Endothelial cell (in vitro differentiated cells): ENCODE results near the gene AQP10. TPM values are rescaled to one million over a fixed set of nuclear protein-coding genes. Genes with fewer than 3 reads are reported as not detected.
"Not testable (repeated sequence)": the region's sequence is repeated elsewhere in the genome, so short reads cannot be mapped to it uniquely, and the experiment has no call there.

ENCODE experiments used
- DNase-seq: peaks from one replicate; pipeline ENCODE4 v3.0.0; 2021; ENCODE audit warnings: low spot score
- H3K27ac Mint-ChIP-seq: one replicate; pipeline ENCODE4 v1.8.0; 2021; ENCODE audit warnings: mixed read lengths, inconsistent platforms; ENCODE audit not compliant: unreplicated experiment
- H3K27me3 Mint-ChIP-seq: one replicate; pipeline ENCODE4 v1.8.0; 2021; ENCODE audit warnings: mild to moderate bottlenecking, moderate library complexity, mixed read lengths, inconsistent platforms; ENCODE audit not compliant: unreplicated experiment
- H3K36me3 Mint-ChIP-seq: one replicate; pipeline ENCODE4 v1.8.0; 2021; ENCODE audit warnings: mild to moderate bottlenecking, low read depth, mixed read lengths, inconsistent platforms; ENCODE audit not compliant: unreplicated experiment
- H3K4me1 Mint-ChIP-seq: one replicate; pipeline ENCODE4 v1.8.0; 2021; ENCODE audit warnings: mild to moderate bottlenecking, mixed read lengths, inconsistent platforms; ENCODE audit not compliant: unreplicated experiment
- H3K4me3 Mint-ChIP-seq: one replicate; pipeline ENCODE4 v1.8.0; 2021; ENCODE audit warnings: mild to moderate bottlenecking, mixed read lengths, inconsistent platforms; ENCODE audit not compliant: unreplicated experiment
- H3K9me3 Mint-ChIP-seq: one replicate; pipeline ENCODE4 v1.8.0; 2021; ENCODE audit warnings: mixed read lengths, inconsistent platforms; ENCODE audit not compliant: unreplicated experiment
- CTCF ChIP-seq: fragments of 200-600 bp; sonication (generic); IDR thresholded peaks from one replicate; pipeline ENCODE4 v1.5.0; 2021; ENCODE audit warnings: antibody characterized with exemption; ENCODE audit not compliant: unreplicated experiment
- long read RNA-seq: library from polyadenylated mRNA; unstranded; transcript quantifications from one replicate; pipeline ENCODE4 v2.0.0, GENCODE V29; 2020; ENCODE audit not compliant: unreplicated experiment
- total RNA-seq: library from RNA; stranded (reverse); fragmentation: NEBNext Ultra II Directional; extraction: Animal tissue kit (Norgen Biotek cat#: 25700); gene quantifications from one replicate; pipeline ENCODE4 v1.2.1, GENCODE V29; 2021; ENCODE audit not compliant: unreplicated experiment

The AQP10 gene
- total RNA-seq: not detected
- long read RNA-seq: 0 reads

GRCh38 chr1:154320882-154321608 lies at the start of gene AQP10:
AQP10 (plus strand) TSS chr1:154321093; CDS start chr1:154321156, 63 bp downstream.
- peaks cover 9% of the 10 kb centered on the region for H3K36me3 Mint-ChIP-seq
- H3K27ac Mint-ChIP-seq: peak within 1 kb of the TSS; percentile 52
- peaks cover 15% of the 10 kb centered on the region for H3K4me1 Mint-ChIP-seq
- DNase-seq: no peak
- H3K9me3 Mint-ChIP-seq: no peaks in the 10 kb centered on the region
- peaks cover 8% of the 10 kb centered on the region for H3K27me3 Mint-ChIP-seq
- peak within 1 kb of the TSS; percentile 79 for H3K4me3 Mint-ChIP-seq
- TF ChIP-seq CTCF: no peak

GRCh38 chr1:154272217-154272998 lies 48.5 kb upstream of the AQP10 start, which contains the start of gene HAX1:
HAX1 (plus strand) TSS chr1:154272629; CDS start chr1:154272724, 95 bp downstream.
- Mint-ChIP-seq H3K27ac (peak within 1 kb of the TSS; percentile 84), H3K27me3 (peaks cover 2% of the 10 kb centered on the region), H3K9me3 (no peaks in the 10 kb centered on the region), H3K4me1 (peaks cover 37% of the 10 kb centered on the region), H3K4me3 (peak within 1 kb of the TSS; percentile 97), H3K36me3 (peaks cover 24% of the 10 kb centered on the region)
- peak; percentile 90 for DNase-seq
- peak; percentile 36 for TF ChIP-seq CTCF

- H3K4me1 Mint-ChIP-seq: peaks cover 37% of the 10 kb centered on the region
- peaks cover 2% of the 10 kb centered on the region for H3K27me3 Mint-ChIP-seq
- no peaks in the 10 kb centered on the region for H3K9me3 Mint-ChIP-seq
- peaks cover 24% of the 10 kb centered on the region for H3K36me3 Mint-ChIP-seq
- no peak for DNase-seq
- peak overlapping the region; percentile 73 for H3K27ac Mint-ChIP-seq
- TF ChIP-seq CTCF: no peak
- H3K4me3 Mint-ChIP-seq: peak overlapping the region; percentile 97
These were observed 47.8 kb upstream of the AQP10 start for GRCh38 chr1:154272999-154273563.

- no peak for DNase-seq
- Mint-ChIP-seq H3K36me3 (peaks cover 5% of the 10 kb centered on the region), H3K4me1 (peaks cover 25% of the 10 kb centered on the region), H3K27ac (no peak overlapping the region), H3K9me3 (no peaks in the 10 kb centered on the region), H3K4me3 (no peak overlapping the region), H3K27me3 (peaks cover 2% of the 10 kb centered on the region)
- peak; percentile 21 for TF ChIP-seq CTCF
These were observed 44.1 kb upstream of the AQP10 start for GRCh38 chr1:154276797-154277196.

- H3K9me3 Mint-ChIP-seq, H3K27ac Mint-ChIP-seq, H3K4me1 Mint-ChIP-seq, H3K27me3 Mint-ChIP-seq, DNase-seq, H3K4me3 Mint-ChIP-seq, H3K36me3 Mint-ChIP-seq: not testable (repeated sequence)
These were observed 33.3 kb upstream of the AQP10 start for GRCh38 chr1:154287591-154287990.
